Liver (tissue), 9 donors: ENCODE data around the gene PHKG2. TPM values are rescaled to one million over a fixed set of nuclear protein-coding genes. Genes with fewer than 3 reads are reported as not detected.

Experiments used
- DNase-seq: peaks from one replicate; pipeline ENCODE4 v3.0.0-alpha.2; 2017; ENCODE audit warnings: low spot score
- H3K27ac ChIP-seq, 2 donors: one replicate each; pipeline ENCODE4 v1.7.0; 2013; ENCODE audit warnings: inconsistent platforms in 2 of 2, low read length in 2 of 2, control low read depth in 1 of 2, low read depth in 1 of 2, mild to moderate bottlenecking in 1 of 2
- H3K27me3 ChIP-seq, 4 donors: one replicate each; pipeline versions ENCODE4 v1.6.1 to v1.7.0; 2013; ENCODE audit warnings: low read length in 3 of 4, inconsistent platforms in 1 of 4, mild to moderate bottlenecking in 1 of 4, moderate library complexity in 1 of 4; ENCODE audit not compliant: control insufficient read depth in 4 of 4, insufficient read depth in 4 of 4
- H3K36me3 ChIP-seq, 4 donors: one replicate each; pipeline versions ENCODE4 v1.6.1 to v1.7.0; 2013; ENCODE audit warnings: low read length in 3 of 4, mild to moderate bottlenecking in 3 of 4, low read depth in 1 of 4, moderate library complexity in 1 of 4; ENCODE audit not compliant: control insufficient read depth in 4 of 4, insufficient read depth in 3 of 4
- H3K4me1 ChIP-seq, 4 donors: one replicate each; pipeline versions ENCODE4 v1.6.1 to v1.7.0; 2013; ENCODE audit warnings: low read length in 3 of 4, mild to moderate bottlenecking in 3 of 4, moderate library complexity in 1 of 4; ENCODE audit not compliant: control insufficient read depth in 4 of 4, insufficient read depth in 4 of 4
- H3K4me3 ChIP-seq, 3 donors: one replicate each; pipeline versions ENCODE4 v1.6.1 to v1.7.0; 2013; ENCODE audit warnings: low read length in 3 of 3, control low read depth in 1 of 3, low read depth in 1 of 3, mild to moderate bottlenecking in 1 of 3
- H3K9ac ChIP-seq, 2 donors: one replicate each; pipeline ENCODE4 v1.7.0; 2013; ENCODE audit warnings: low read length in 2 of 2, mild to moderate bottlenecking in 2 of 2, moderate library complexity in 2 of 2, control low read depth in 1 of 2, low read depth in 1 of 2
- H3K9me3 ChIP-seq, 4 donors: one replicate each; pipeline versions ENCODE4 v1.6.1 to v1.7.0; 2013; ENCODE audit warnings: low read length in 3 of 4; ENCODE audit not compliant: control insufficient read depth in 4 of 4
- ATF3 ChIP-seq: IDR thresholded peaks from 2 replicates; pipeline ENCODE4 v1.6.1; 2016; ENCODE audit warnings: antibody characterized with exemption
- CTCF ChIP-seq: fragments of 150-350 bp; IDR thresholded peaks from 2 replicates; pipeline ENCODE4 v1.5.1; 2017; ENCODE audit warnings: improper control_type of control experiment, low read depth, low read length; ENCODE audit not compliant: missing input control
- FOXA2 ChIP-seq: IDR thresholded peaks from 2 replicates; pipeline ENCODE4 v1.6.1; 2016; ENCODE audit warnings: antibody characterized with exemption
- GABPA ChIP-seq, 2 donors: IDR thresholded peaks in 1 of 2; conservative IDR thresholded peaks in 1 of 2; 2 replicates each; pipeline ENCODE4 v1.6.1; 2016; ENCODE audit warnings: antibody characterized with exemption in 2 of 2, mild to moderate bottlenecking in 1 of 2, moderate library complexity in 1 of 2
- HNF4A ChIP-seq, 2 donors: conservative IDR thresholded peaks; 2 replicates each; pipeline ENCODE4 v1.6.1; 2016; ENCODE audit warnings: antibody characterized with exemption in 2 of 2, mild to moderate bottlenecking in 2 of 2
- HNF4G ChIP-seq: IDR thresholded peaks from 2 replicates; pipeline ENCODE4 v1.6.1; 2016; ENCODE audit warnings: antibody characterized with exemption
- JUND ChIP-seq, 2 donors: IDR thresholded peaks; 2 replicates each; pipeline ENCODE4 v1.6.1; 2016; ENCODE audit warnings: antibody characterized with exemption in 2 of 2
- MAX ChIP-seq: IDR thresholded peaks from 2 replicates; pipeline ENCODE4 v1.6.1; 2016; ENCODE audit warnings: antibody characterized with exemption
- NR2F2 ChIP-seq: IDR thresholded peaks from 2 replicates; pipeline ENCODE4 v1.6.1; 2016; ENCODE audit warnings: antibody characterized with exemption
- RAD21 ChIP-seq, 2 donors: IDR thresholded peaks; 2 replicates each; pipeline ENCODE4 v1.6.1; 2016; ENCODE audit warnings: antibody characterized with exemption in 2 of 2, mild to moderate bottlenecking in 2 of 2
- REST ChIP-seq: IDR thresholded peaks from 2 replicates; pipeline ENCODE4 v1.6.1; 2016; ENCODE audit warnings: antibody characterized with exemption, mild to moderate bottlenecking
- RXRA ChIP-seq, 2 donors: IDR thresholded peaks; 2 replicates each; pipeline ENCODE4 v1.6.1; 2017 to 2018; ENCODE audit warnings: antibody characterized with exemption in 2 of 2, mild to moderate bottlenecking in 1 of 2
- TAF1 ChIP-seq: conservative IDR thresholded peaks from 2 replicates; pipeline ENCODE4 v1.6.1; 2016; ENCODE audit warnings: antibody characterized with exemption, mild to moderate bottlenecking
- YY1 ChIP-seq: IDR thresholded peaks from 2 replicates; pipeline ENCODE4 v1.6.1; 2016; ENCODE audit warnings: antibody characterized with exemption, mild to moderate bottlenecking
- ZBTB33 ChIP-seq: IDR thresholded peaks from 2 replicates; pipeline ENCODE4 v1.6.1; 2016; ENCODE audit warnings: antibody characterized with exemption
- WGBS: extraction: QIAGEN DNeasy Blood & Tissue Kit; methylation state at CpG from one replicate; pipeline ENCODE4 v1.1.7; 2013; 5-methylcytosine and 5-hydroxymethylcytosine counted together
- polyA plus RNA-seq, 2 donors: library from polyadenylated mRNA; stranded (reverse) in 1 of 2; unstranded in 1 of 2; fragments of 200-250 nt in 1 of 2; fragments of >200 nt in 1 of 2; fragmentation: Nextera tagmentation in 1 of 2; extraction: Ambion mirVana in 1 of 2; gene quantifications; one replicate each; pipeline versions ENCODE4 v1.2.1 to v1.2.3, GENCODE V29; 2013 to 2015
- total RNA-seq, 2 donors: library from RNA; depleted of rRNA; stranded (reverse); fragments of >200 nt; gene quantifications; one replicate each; pipeline ENCODE4 v1.2.3, GENCODE V29; 2014
- donor health status: healthy.
- donor health status: healthy.
- donor health status: healthy.
- donor health status: healthy.
- donor health status: healthy.

The PHKG2 gene
- total and polyA plus RNA-seq, 4 donors, result 9.2 to 21.2 (median 17.9) TPM

- H3K9ac ChIP-seq, result no peak overlapping the region
- H3K4me3 ChIP-seq, result no peak overlapping the region
- TF ChIP-seq ATF3 (no peak), YY1 (no peak), CTCF (no peak), RAD21 (IDR thresholded peaks at IDR 0.05) (no peak), MAX (no peak), ZBTB33 (no peak), HNF4G (no peak), JUND (IDR thresholded peaks at IDR 0.05) (no peak), REST (no peak), RXRA (IDR thresholded peaks at IDR 0.05) (no peak), FOXA2 (no peak), NR2F2 (no peak), GABPA (IDR thresholded peaks at IDR 0.05 in 1 of 2, conservative IDR thresholded peaks at IDR 0.05 in 1 of 2) (no peak), HNF4A (conservative IDR thresholded peaks at IDR 0.05) (no peak), TAF1 (no peak)
- peaks cover 5 to 20% (median 11%) of the 10 kb centered on the region in 4 donors for H3K4me1 ChIP-seq
- peaks cover 0 to 17% (median 4%) of the 10 kb centered on the region in 4 donors for H3K36me3 ChIP-seq
- H3K9me3 ChIP-seq, result no peaks in the 10 kb centered on the region
- H3K27me3 ChIP-seq, result no peaks in the 10 kb centered on the region
- 97% methylated on average over 57 of the region's 57 CpGs for WGBS
- H3K27ac ChIP-seq, result no peak overlapping the region
- no peak for DNase-seq
Observed at GRCh38 chr16:30783280-30784109, 35.3 kb downstream of the PHKG2 start.
